SJCRH30 (cell line): ENCODE data around the gene PITPNC1. TPM values are rescaled to one million over a fixed set of nuclear protein-coding genes. Genes with fewer than 3 reads are reported as not detected.
"Not testable (repeated sequence)": the region's sequence is repeated elsewhere in the genome, so short reads cannot be mapped to it uniquely, and the experiment has no call there.

Experiments
- DNase-seq, 2 experiments: peaks; one replicate each; pipeline ENCODE4 v3.0.0-alpha.2; 2015 to 2020
- H3K27ac ChIP-seq: fragments of 250-450 bp; sonication (Bioruptor Pico); 2 replicates; pipeline ENCODE4 v1.5.1; 2020; ENCODE audit warnings: mild to moderate bottlenecking, moderate library complexity
- H3K27me3 ChIP-seq: fragments of 250-450 bp; sonication (Bioruptor Pico); 2 replicates; pipeline ENCODE4 v1.5.1; 2020; ENCODE audit warnings: mild to moderate bottlenecking, moderate library complexity
- H3K36me3 ChIP-seq: fragments of 250-450 bp; sonication (Bioruptor Pico); 2 replicates; pipeline ENCODE4 v1.5.1; 2020; ENCODE audit warnings: mild to moderate bottlenecking, moderate library complexity
- H3K4me1 ChIP-seq: fragments of 250-450 bp; sonication (Bioruptor Pico); 2 replicates; pipeline ENCODE4 v1.5.1; 2020; ENCODE audit warnings: mild to moderate bottlenecking, moderate library complexity
- H3K4me3 ChIP-seq: fragments of 250-450 bp; sonication (Bioruptor Pico); 2 replicates; pipeline ENCODE4 v1.5.1; 2020; ENCODE audit warnings: mild to moderate bottlenecking, moderate library complexity
- H3K9me3 ChIP-seq: fragments of 250-450 bp; sonication (Bioruptor Pico); replicated peaks from 2 replicates; pipeline ENCODE4 v1.5.1; 2020; ENCODE audit warnings: mild to moderate bottlenecking, moderate library complexity
- total RNA-seq: library from RNA; depleted of rRNA; stranded (reverse); fragments of >200 nt; shearing (Covaris generic); gene quantifications from 2 replicates; pipeline ENCODE4 v1.2.3, GENCODE V29; 2014

PITPNC1 gene
- total RNA-seq, 1 experiment from 2014 or later = 3.5 TPM

DNA sequence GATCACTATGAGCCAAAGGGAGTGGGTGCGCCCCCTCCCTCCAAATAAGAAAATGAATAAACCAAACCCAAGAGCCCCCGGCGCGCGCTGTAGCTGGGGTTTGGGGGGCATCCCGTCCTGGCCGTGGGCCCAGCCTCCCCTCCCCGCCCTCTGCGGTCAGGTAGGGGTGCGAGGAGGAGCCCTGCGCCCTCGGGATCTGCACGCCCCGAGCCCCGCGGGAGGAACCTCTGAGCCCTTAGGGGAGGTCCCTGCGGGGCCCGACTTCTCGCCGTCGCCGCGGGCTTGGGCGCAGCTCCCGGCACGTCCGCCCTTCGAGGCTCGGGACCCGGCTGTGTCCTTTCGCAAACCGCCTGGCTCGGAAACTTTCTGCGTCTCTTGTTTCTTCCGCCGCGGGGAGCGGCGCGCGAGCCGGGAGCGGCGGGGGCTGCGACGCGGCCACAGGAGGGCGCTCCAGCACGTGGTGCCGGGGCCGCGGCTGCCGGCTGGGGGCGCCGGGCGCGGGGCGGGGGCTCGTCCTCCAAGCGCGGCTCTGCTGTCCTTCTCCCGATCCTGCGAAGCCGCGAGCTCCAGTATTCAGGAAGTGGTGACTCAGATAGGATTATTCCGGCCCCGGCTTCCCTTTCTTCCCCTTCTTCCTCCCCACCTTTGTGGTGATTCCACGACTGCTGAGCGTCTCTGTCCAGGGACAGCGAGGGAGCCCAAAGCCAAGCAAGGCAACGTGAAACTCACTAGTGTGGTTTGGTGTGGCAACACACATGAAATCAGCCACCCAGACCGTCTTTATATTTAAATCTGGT, 1.6 kb downstream of the PITPNC1 start:
- peak; percentile 81 to 85 for DNase-seq
- Histone ChIP-seq H3K4me3 (peak overlapping the region; percentile 67), H3K36me3 (no peaks in the 10 kb centered on the region), H3K27ac (no peak overlapping the region), H3K9me3 (no peaks in the 10 kb centered on the region), H3K27me3 (no peaks in the 10 kb centered on the region), H3K4me1 (0 out of 2 replicates have a peak, but pooled peaks cover 4% of the 10 kb centered on the region)

- Histone ChIP-seq H3K4me1 (0 out of 2 replicates have a peak, but pooled peaks cover 4% of the 10 kb centered on the region), H3K27me3 (no peaks in the 10 kb centered on the region), H3K36me3 (no peaks in the 10 kb centered on the region), H3K27ac (no peak overlapping the region), H3K4me3 (peak overlapping the region; percentile 67), H3K9me3 (no peaks in the 10 kb centered on the region)
- DNase-seq = no peak
Observed at GRCh38 chr17:67379251-67379630, 2.2 kb downstream of the PITPNC1 start.

DNA sequence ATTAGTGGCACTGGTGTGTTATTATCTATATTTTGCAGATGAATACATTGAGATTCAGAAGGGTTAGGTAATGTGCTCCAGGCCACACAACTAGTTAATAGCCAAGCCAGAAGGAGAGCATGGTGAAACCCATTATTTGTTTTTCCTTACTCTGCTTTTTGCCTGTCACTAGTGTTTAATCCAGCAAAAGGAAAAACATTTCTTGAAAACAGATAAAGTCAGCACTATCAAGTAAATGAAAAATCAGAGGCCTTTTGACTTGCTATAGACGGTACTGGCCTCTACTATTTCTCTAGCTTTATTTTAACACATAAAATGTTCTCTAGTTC, 4.8 kb downstream of the PITPNC1 start:
- no peaks in the 10 kb centered on the region for H3K9me3 ChIP-seq
- no peak overlapping the region for H3K4me3 ChIP-seq
- H3K4me1 ChIP-seq = no peaks in the 10 kb centered on the region
- DNase-seq = no peak
- H3K27ac ChIP-seq = no peak overlapping the region
- no peaks in the 10 kb centered on the region for H3K27me3 ChIP-seq
- no peaks in the 10 kb centered on the region for H3K36me3 ChIP-seq

DNA sequence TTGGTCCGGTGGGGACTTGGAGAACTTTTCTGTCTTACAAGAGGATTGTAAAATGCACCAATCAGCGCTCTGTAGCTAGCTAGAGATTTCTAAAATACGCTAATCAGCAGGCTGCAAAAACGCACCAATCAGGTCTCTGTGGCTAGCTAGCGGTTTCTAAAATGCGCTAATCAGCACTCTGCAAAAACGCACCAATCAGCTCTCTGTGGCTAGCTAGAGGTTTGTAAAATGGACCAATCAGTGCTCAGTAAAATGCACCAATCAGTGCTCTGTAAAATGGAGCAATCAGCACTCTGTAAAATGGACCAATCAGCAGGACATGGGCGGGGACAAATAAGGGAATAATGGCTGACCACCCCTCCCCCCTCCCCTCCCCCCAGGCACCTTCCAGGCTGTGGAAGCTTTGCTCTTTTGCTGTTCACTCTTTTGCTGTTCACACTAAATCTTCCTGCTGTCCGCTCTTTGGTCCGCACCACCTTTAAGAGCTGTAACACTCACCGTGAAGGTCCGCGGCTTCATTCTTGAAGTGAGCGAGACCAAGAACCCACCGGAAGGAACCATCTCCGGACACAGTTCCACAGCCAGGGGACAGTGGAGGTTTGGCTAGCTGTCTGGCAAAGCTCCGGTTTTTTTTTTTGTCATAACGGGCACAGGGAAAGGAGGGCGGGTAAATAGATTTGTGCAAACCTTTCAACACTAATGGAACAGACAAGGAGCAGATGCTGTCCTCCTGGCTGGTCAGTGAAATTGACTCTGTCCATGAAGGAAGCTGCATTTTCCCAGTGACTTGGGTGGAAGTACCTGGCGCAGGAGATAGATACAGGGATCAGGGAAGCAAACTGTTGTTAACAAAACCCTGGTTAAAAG, 8.3 kb downstream of the PITPNC1 start:
- Histone ChIP-seq H3K4me1 (peaks cover 3% of the 10 kb centered on the region; the same call in 1 of the 2 replicates), H3K4me3 (no peak overlapping the region), H3K9me3 (no peaks in the 10 kb centered on the region), H3K27ac (no peak overlapping the region), H3K36me3 (no peaks in the 10 kb centered on the region), H3K27me3 (no peaks in the 10 kb centered on the region)
- no peak for DNase-seq

GRCh38 chr17:67386965-67387551, 10.0 kb downstream of the PITPNC1 start:
- H3K27me3 ChIP-seq = no peaks in the 10 kb centered on the region
- no peak overlapping the region for H3K4me3 ChIP-seq
- peak; percentile 65 to 80 for DNase-seq
- H3K9me3 ChIP-seq = no peaks in the 10 kb centered on the region
- peaks cover 10% of the 10 kb centered on the region for H3K4me1 ChIP-seq
- no peak overlapping the region for H3K27ac ChIP-seq
- H3K36me3 ChIP-seq = no peaks in the 10 kb centered on the region

DNA sequence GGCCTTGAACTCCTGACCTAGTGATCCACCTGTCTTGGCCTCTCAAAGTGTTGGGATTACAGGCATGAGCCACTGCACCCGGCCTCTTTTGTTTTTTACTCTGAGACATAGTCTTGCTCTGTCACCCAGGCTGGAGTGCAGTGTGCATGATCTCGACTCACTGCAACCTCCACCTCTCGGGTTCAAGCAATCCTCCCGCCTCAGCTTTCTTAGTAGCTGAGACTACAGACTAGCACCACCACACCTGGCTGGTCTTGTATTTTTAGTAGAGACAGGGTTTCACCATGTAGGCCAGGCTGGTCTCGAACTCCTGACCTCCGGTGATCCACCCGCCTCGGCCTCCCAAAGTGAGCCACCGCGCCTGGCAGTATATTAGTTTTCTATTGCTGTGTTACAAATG, 11.5 kb downstream of the PITPNC1 start:
- H3K4me1 ChIP-seq = peaks cover 10% of the 10 kb centered on the region
- H3K9me3 ChIP-seq, H3K36me3 ChIP-seq, H3K27ac ChIP-seq, DNase-seq, H3K4me3 ChIP-seq, H3K27me3 ChIP-seq: not testable (repeated sequence)

- Histone ChIP-seq H3K4me1 (peaks cover 10% of the 10 kb centered on the region), H3K27me3 (no peaks in the 10 kb centered on the region), H3K9me3 (no peaks in the 10 kb centered on the region), H3K27ac (no peak overlapping the region), H3K4me3 (no peak overlapping the region), H3K36me3 (no peaks in the 10 kb centered on the region)
- no peak for DNase-seq
Observed at GRCh38 chr17:67388986-67389385, 11.9 kb downstream of the PITPNC1 start.

- H3K36me3 ChIP-seq = no peaks in the 10 kb centered on the region
- H3K27ac ChIP-seq = no peak overlapping the region
- H3K4me1 ChIP-seq = peaks cover 10% of the 10 kb centered on the region
- no peak for DNase-seq
- no peak overlapping the region for H3K4me3 ChIP-seq
- H3K27me3 ChIP-seq = no peaks in the 10 kb centered on the region
- no peaks in the 10 kb centered on the region for H3K9me3 ChIP-seq
Observed at GRCh38 chr17:67390006-67390645, 13.0 kb downstream of the PITPNC1 start.

DNA sequence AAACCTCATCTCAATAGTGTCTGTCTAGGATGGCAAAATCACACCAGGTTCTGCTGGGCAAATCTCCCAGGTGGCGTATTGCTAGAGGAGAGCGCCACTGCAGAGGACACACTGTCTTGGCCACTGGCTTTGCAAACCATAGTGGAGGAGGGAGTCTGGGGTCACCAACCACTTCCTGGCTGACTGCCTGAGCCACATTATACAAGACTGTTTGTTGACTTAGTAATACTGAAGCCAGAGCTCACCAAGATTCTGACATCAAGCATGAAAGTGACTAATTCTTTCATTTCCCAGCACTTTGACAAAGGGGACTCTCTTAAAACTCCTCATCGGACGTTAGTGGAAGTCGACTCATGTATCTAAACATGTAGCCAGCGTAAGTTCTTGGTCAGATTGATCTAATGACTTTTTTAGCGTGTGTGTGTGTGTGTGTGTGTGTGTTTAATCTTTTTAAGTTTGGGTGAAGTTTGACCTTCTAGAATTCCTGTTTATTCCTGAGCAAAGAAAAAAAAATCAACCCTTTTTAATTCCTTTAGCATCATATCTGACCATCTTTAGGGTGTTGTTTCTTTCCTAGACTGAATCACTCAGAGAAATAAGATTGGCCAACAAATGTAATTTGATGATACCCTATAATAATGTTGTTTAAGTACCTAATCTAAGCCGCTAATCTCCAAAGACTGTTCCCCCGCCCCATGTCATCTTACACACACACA, 13.7 kb downstream of the PITPNC1 start:
- Histone ChIP-seq H3K4me3 (peak overlapping the region; percentile 2; the same call in 1 of the 2 replicates), H3K4me1 (peaks cover 10% of the 10 kb centered on the region), H3K9me3 (no peaks in the 10 kb centered on the region), H3K27me3 (no peaks in the 10 kb centered on the region), H3K36me3 (no peaks in the 10 kb centered on the region), H3K27ac (no peak overlapping the region)
- peak; percentile 70 to 80 for DNase-seq

- Histone ChIP-seq H3K27me3 (no peaks in the 10 kb centered on the region), H3K27ac (no peak overlapping the region), H3K36me3 (no peaks in the 10 kb centered on the region), H3K4me1 (peaks cover 10% of the 10 kb centered on the region), H3K4me3 (no peak overlapping the region), H3K9me3 (no peaks in the 10 kb centered on the region)
- DNase-seq = no peak
Observed at GRCh38 chr17:67392111-67392510, 15.0 kb downstream of the PITPNC1 start.

DNA sequence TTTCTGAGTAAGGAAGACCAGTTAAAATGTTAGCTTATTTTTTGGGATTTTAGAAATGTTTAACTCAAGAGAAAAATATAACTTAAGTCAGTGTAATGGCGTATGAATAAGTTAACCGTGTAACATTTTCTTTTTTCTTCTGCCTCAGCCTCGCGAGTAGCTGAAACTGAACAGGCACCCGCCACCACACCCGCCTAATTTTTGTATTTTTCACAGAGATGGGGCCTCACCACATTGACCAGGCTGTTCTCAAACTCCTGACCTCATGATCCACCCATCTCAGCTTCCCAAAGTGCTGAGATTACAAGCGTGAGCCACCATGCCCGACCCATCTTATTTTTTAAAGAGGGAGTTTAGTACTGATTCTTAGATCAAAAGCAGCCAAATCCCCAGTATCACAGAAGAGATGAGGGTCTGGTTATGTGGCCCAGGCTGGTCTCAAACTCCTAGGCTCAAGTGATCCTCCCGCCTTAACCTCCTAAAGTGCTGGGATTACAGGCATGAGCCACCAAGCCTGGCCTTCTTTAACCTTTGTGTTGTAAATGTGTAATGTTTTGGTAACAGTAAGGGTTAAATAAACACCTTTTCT, 16.8 kb downstream of the PITPNC1 start:
- Histone ChIP-seq H3K27me3 (no peaks in the 10 kb centered on the region), H3K4me1 (peaks cover 10% of the 10 kb centered on the region), H3K9me3 (no peaks in the 10 kb centered on the region), H3K27ac (no peak overlapping the region), H3K4me3 (no peak overlapping the region), H3K36me3 (no peaks in the 10 kb centered on the region)
- DNase-seq = no peak

GRCh38 chr17:67399676-67400075, 22.6 kb downstream of the PITPNC1 start:
- Histone ChIP-seq H3K36me3 (no peaks in the 10 kb centered on the region), H3K27ac (no peak overlapping the region), H3K4me1 (peaks cover 10% of the 10 kb centered on the region), H3K4me3 (no peak overlapping the region), H3K9me3 (no peaks in the 10 kb centered on the region), H3K27me3 (no peaks in the 10 kb centered on the region)
- DNase-seq = peak in 1 of 2 experiments; percentile 18

GRCh38 chr17:67400193-67400592, 23.1 kb downstream of the PITPNC1 start:
- no peak overlapping the region for H3K27ac ChIP-seq
- no peaks in the 10 kb centered on the region for H3K9me3 ChIP-seq
- H3K4me3 ChIP-seq = no peak overlapping the region
- peak; percentile 13 to 55 for DNase-seq
- no peaks in the 10 kb centered on the region for H3K36me3 ChIP-seq
- no peaks in the 10 kb centered on the region for H3K27me3 ChIP-seq
- peaks cover 10% of the 10 kb centered on the region for H3K4me1 ChIP-seq

DNA sequence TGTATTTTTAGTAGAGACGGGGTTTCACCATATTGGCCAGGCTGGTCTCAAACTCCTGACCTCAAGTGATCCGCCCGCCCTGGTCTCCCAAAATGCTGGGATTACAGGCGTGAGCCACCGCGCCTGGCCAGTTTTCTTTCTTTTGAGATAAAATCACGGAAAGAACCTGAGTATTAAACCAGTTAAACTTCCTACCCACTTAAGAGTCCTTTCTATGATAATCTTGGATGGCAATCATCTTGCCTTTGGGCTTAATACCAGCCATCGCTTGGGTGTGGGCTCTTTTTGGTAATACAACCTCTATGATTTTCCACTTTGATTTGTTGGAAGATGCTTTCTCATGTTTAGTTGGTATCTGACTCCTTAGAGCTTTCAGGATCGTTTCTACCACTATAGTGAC, 24.0 kb downstream of the PITPNC1 start:
- Histone ChIP-seq H3K27ac (no peak overlapping the region), H3K4me1 (peaks cover 10% of the 10 kb centered on the region), H3K36me3 (no peaks in the 10 kb centered on the region), H3K27me3 (no peaks in the 10 kb centered on the region), H3K4me3 (no peak overlapping the region), H3K9me3 (no peaks in the 10 kb centered on the region)
- no peak for DNase-seq
